GM19023 (cell line): ENCODE measurements around the gene OSBPL10.

Source experiments
- ATAC-seq: cut with Tn5 transposase; IDR thresholded peaks from one replicate; pipeline ENCODE4 v1.9.1; 2021; ENCODE audit warnings: mild to moderate bottlenecking, moderate library complexity; ENCODE audit not compliant: unreplicated experiment

The OSBPL10 gene

GRCh38 chr3:31753050-31753425, 228.0 kb downstream of the OSBPL10 start:
- ATAC-seq = no peak

DNA sequence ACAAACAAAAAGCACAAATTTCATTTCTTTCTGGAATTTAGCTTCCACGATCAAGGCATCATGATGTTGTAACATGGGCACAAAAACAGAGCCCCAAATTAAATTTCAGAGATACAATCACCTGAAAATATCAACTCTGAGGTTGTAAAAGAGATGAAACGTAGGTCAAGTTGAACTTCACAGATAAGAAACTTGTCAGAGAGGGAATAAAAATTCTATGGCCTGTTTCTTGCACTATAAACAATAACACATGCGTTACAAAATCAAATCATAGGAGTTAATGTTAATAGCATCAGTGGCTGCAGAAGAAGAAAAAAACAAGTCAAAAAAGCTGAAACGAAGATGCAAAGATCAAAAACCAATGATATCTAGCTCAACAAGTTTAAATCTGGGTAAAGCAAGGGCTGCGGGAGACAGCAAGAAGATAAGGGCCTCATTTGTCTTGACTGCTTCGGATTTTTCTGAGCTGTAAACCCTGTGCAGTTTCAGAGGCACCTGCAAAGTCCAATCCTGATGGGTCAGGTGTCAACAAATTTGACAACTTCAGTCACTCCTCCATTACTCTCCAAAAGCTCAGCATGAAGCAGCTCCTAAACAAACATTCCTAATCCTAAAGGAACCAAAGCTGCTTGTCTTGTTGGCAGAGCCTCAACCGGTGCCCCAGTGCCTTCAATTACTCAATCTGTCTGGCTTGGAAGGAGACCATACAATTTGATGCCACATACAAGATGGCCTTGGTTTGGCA, 228.6 kb downstream of the OSBPL10 start:
- no peak for ATAC-seq

- ATAC-seq = no peak
Observed at GRCh38 chr3:31750341-31750740, 230.7 kb downstream of the OSBPL10 start.

DNA sequence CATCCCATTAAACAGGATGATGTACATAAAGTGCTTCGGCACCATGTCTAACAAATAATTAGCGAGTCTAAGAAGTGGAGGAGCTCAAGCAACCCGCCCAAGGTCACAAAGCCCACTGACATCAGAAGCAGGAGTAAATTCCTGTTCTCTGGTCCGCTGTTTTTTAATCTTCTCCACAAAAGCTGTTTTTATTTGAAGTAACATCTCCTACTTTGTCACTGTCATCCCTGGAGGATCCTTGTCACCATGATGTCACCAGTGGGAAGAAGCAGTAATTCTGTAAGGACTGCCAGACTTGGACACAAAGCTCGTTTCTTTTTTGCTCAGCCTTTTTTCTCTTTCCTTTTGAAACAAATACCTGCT, 232.1 kb downstream of the OSBPL10 start:
- no peak for ATAC-seq

DNA sequence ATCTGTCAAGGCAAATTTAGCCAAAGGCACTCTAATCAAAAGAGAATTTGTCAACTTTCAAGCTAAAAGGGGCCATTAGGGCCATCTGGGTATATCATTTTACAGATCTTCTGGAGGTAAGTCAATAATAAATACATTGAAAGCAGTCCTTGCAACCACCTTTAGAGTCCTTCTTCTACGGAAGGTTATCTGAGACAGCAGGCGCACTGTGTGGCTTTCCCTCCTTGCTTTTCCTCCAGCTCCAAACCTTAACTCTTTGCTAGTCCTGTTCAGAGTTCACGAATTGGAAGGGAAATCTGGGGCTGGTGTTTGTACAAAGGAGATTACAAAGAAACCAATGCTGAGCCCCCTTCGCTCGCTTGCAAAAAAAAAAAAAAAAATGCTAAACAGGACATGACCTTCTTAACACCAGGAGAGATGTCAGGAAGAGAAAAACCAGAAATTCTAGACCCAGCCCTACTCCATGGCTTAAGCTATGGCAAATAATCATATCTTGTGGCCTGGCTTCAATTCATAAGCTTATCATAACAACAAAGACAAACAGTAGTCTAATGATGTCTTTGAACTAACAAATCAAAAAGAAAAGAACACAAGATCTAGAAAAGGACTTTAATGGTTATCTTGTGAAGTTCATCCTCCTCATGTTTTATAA, 232.7 kb downstream of the OSBPL10 start:
- ATAC-seq = no peak

DNA sequence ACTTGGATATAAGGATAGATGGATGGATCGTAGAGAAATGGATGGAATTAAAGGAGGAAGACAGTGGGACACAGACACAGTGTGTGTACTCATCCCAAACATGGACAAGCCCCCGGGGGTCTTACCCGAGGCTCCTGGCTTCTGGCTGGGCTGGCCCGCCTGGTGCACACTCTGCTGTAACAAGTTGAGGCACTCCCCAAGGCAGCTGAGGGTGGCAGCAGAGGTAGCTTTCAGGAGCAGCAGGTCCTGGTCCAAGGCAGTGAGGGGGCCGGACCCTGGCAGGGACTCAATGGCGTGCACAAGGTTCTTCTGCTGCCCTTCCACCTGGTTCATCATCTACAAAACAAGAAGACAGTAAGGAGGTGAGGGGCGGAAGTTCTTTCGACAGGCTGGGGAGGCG, 233.3 kb downstream of the OSBPL10 start:
- no peak for ATAC-seq

GRCh38 chr3:31744913-31745312, 236.1 kb downstream of the OSBPL10 start:
- ATAC-seq = no peak

DNA sequence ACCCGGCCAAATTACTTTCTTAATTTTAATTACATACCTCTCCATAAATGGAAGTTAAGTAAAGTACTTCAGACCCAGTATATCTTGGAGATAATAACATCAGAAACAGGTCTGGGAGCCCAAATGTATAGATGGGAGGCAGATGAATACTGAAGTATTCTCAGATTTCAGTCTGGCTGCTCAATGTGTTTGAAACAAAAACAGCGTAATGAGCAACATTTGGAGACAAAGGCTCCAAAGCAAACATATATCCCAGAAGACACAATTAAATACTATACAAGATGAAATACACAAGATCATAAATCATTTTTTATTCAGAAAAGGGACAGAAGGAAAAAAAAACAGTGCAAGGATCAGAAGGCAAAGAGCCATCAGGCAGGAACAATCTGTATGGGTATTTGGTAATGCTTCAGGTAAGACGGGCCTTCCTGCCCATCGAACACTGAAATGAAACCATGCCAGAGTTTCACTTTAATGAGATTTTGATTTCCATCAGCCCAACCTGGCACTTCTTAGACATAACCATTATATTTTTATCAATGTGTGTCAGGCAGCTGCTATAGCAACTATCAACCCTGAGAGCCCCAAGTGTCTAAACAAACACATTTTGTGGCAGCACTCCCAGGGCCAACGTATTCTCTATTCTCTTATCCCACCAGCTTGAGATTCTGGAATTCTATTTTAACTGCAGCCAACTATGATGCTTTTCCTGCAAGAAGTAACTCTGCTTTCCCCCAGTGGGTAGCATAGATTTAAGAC, 237.6 kb downstream of the OSBPL10 start:
- ATAC-seq = no peak

DNA sequence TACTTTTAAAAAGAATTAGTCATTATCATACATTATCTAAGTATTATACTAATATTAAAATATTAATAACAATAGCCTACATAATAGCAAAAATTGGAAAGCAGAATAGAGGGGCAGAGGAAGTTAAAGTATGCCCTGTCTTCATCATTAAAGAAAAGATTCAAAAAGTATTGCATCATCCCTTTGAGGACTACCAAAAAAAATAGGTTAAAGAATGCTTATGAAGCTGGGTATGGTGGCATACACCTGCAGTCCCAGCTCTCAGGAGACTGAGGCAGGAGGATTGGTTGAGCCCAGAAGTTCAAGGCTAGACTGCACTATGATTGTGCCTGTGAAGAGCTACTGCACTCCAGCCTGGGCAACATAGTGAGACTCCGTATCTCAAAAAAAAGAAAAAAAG, 240.7 kb downstream of the OSBPL10 start:
- ATAC-seq = no peak

DNA sequence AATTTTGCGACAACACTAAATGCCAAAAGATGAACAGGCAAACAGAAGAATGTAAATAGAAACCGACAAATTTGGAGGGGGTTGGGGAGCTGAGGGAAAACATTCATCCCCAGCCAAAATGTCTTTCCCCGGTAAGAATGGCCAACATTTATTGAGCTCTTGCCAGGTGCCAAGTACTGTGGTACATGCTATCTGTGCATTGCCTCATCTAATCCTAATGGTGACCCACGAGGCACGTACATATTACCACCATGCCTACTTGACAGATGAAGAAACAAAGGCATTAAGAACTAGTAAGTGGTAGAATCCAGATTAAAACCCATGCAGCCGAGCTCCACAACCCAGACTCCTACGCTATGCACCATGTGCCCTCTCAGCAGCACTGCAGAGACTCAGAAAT, 242.7 kb downstream of the OSBPL10 start:
- no peak for ATAC-seq

GRCh38 chr3:31735667-31736066, 245.4 kb downstream of the OSBPL10 start:
- ATAC-seq = no peak

DNA sequence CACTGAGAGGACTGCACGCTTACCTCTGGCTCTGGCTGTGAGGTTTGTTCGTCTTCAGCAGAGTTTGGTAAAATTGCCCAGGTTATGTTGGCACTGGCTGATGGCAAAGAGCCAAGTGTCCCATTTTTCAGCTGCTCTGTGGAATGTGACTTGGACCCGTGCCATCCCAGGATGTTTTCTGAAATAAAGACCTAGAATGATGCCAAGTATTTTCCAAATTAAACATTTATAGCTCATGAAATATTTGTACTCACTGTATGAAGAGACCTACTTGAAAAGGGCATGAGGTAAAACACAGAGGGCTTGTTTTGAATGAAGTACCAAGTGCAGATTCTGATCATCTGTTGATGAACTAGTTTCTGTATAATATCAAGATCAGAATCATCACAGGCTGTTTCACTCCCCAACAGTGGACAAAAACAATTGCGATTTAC, 247.8 kb downstream of the OSBPL10 start:
- ATAC-seq = no peak

DNA sequence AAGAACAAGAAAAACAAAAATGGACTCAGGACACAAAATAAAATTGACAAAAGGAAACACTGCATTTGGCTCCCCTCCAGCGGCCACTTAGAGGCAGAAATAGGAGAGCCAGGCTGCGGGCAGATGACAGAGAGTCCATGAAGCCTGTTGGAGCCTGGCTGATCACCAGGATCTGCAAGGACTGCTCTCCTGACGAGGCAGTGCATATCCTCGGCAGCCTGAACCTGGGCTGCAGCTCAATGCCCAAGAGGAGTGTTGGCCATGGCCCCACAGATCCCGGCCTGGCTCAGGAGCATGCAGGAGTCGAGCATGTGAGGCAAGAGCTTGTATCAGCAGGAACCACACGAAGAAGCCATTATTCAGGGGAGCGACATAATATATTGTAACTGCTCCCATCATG, 248.5 kb downstream of the OSBPL10 start:
- no peak for ATAC-seq

- no peak for ATAC-seq
Observed at GRCh38 chr3:31729573-31729972, 251.5 kb downstream of the OSBPL10 start.

DNA sequence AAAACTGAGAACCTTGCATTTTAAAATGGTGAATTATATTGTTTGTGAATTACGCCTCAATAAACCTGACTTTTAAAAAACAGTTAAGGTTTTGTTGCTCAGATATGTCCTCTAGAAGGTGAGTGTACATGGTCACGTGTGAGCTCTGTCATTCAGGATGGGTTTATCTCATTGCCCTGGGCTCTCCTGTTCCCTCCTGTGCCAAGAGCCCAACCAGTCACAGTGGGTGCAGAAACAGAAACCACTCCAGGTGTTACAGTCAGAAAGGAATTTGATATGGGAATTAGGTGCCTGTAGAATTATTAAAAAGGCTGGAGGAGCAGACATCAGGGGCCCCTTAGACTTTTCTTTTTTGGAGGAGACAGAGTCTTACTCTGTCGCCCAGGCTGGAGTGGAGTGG, 252.0 kb downstream of the OSBPL10 start:
- no peak for ATAC-seq

DNA sequence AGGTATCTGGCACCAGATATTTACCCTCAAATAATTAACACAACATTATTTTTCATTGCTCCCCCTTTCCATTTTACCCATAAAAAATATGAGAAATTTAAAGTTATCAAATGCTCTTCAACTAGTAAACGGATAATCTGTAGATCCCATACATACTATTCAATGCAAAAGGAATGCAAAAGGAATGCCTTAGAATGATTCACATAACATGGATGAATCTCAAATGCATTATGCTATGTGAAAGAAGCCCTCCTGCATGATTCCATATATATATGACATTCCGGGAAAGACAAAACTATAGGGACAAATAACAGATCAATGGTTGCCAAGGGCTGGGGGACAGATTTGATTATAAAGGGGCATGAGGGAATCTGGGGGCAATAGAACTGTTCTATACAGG, 252.7 kb downstream of the OSBPL10 start:
- ATAC-seq = no peak

GRCh38 chr3:31725976-31726375, 255.1 kb downstream of the OSBPL10 start:
- no peak for ATAC-seq

DNA sequence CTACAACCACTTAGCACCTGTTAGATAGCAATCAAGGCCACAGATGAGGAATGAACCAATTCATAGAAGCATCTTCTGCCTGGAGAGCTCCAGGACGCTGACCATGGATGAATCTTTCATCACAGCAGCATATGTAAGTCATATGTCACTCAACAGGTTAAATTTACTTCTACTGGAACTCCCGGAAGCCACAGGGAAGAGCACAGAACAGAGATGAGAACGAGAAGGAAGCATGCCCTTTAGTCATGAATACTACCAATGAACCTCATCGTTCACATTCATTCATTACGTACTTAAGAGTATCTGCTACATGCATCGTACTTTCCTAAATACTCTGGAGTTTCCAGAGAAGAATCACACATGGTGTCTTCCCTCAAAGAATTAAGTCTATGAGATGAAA, 255.5 kb downstream of the OSBPL10 start:
- ATAC-seq = no peak

- no peak for ATAC-seq
Observed at GRCh38 chr3:31724651-31725050, 256.4 kb downstream of the OSBPL10 start.

DNA sequence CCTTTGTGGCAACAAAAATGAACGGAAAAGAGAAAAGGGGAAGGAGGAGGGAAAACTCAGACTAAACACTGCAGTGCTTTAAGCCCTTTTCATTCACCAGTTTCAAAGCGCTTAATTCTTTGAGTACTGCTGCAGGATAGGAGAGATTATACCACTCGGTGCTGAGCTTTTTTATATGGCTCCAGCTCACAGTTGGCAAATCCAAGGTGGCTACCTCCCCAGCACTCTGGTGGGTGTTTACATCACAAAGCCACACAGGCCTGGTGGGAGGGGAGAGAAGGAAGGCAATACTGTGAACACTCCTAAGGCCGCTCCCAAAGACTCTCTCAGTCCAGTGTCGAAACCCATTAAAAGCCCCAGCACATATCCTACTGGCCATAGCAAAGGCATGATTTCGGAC, 256.9 kb downstream of the OSBPL10 start:
- no peak for ATAC-seq

GRCh38 chr3:31723701-31724100, 257.4 kb downstream of the OSBPL10 start:
- ATAC-seq = no peak

- ATAC-seq = no peak
Observed at GRCh38 chr3:31721676-31722075, 259.4 kb downstream of the OSBPL10 start.
